Activated effector memory CD4-positive, alpha-beta T cell treated with anti-CD3 and anti-CD28 coated beads, Interleukin-2, amount 50 U/mL, for 16 hours (primary cell): Measurements from ENCODE around the gene KCNJ6.
"Not testable (repeated sequence)": the region's sequence is repeated elsewhere in the genome, so short reads cannot be mapped to it uniquely, and the experiment has no call there.

ENCODE experiments used
- DNase-seq: peaks from one replicate; pipeline ENCODE4 v3.0.0-alpha.2; 2020

KCNJ6 gene

GRCh38 chr21:37767984-37768383 lies 148.3 kb downstream of the KCNJ6 start:
- no peak for DNase-seq

GRCh38 chr21:37766129-37766528 lies 150.1 kb downstream of the KCNJ6 start:
- DNase-seq, result no peak

GRCh38 chr21:37765221-37765900 lies 150.9 kb downstream of the KCNJ6 start:
- DNase-seq, result no peak

- DNase-seq, result no peak
Measured at GRCh38 chr21:37764691-37765090, 151.6 kb downstream of the KCNJ6 start.

GRCh38 chr21:37763298-37763697 lies 153.0 kb downstream of the KCNJ6 start:
- no peak for DNase-seq

GRCh38 chr21:37762606-37763005 lies 153.7 kb downstream of the KCNJ6 start:
- DNase-seq, result no peak

- DNase-seq, result not testable (repeated sequence)
Measured at GRCh38 chr21:37761406-37761805, 154.9 kb downstream of the KCNJ6 start.

GRCh38 chr21:37759777-37760176 lies 156.5 kb downstream of the KCNJ6 start:
- no peak for DNase-seq

- no peak for DNase-seq
Measured at GRCh38 chr21:37758982-37759381, 157.3 kb downstream of the KCNJ6 start.

GRCh38 chr21:37757606-37758376 lies 158.5 kb downstream of the KCNJ6 start:
- DNase-seq, result no peak

GRCh38 chr21:37753122-37753599 lies 163.1 kb downstream of the KCNJ6 start:
- no peak for DNase-seq

- DNase-seq, result no peak
Measured at GRCh38 chr21:37751268-37751975, 164.8 kb downstream of the KCNJ6 start.

GRCh38 chr21:37749132-37749531 lies 167.1 kb downstream of the KCNJ6 start:
- DNase-seq, result no peak

- no peak for DNase-seq
Measured at GRCh38 chr21:37748351-37748750, 167.9 kb downstream of the KCNJ6 start.

GRCh38 chr21:37746849-37747248 lies 169.4 kb downstream of the KCNJ6 start:
- no peak for DNase-seq

- no peak for DNase-seq
Measured at GRCh38 chr21:37744551-37744950, 171.7 kb downstream of the KCNJ6 start.

- DNase-seq, result no peak
Measured at GRCh38 chr21:37742532-37742931, 173.7 kb downstream of the KCNJ6 start.

- no peak for DNase-seq
Measured at GRCh38 chr21:37742115-37742514, 174.1 kb downstream of the KCNJ6 start.

GRCh38 chr21:37737996-37738395 lies 178.3 kb downstream of the KCNJ6 start:
- DNase-seq, result no peak

GRCh38 chr21:37737507-37737906 lies 178.8 kb downstream of the KCNJ6 start:
- DNase-seq, result no peak

- DNase-seq, result no peak
Measured at GRCh38 chr21:37734846-37735245, 181.4 kb downstream of the KCNJ6 start.

GRCh38 chr21:37732927-37733326 lies 183.3 kb downstream of the KCNJ6 start:
- no peak for DNase-seq

- no peak for DNase-seq
Measured at GRCh38 chr21:37724201-37724600, 192.1 kb downstream of the KCNJ6 start.

GRCh38 chr21:37717534-37717933 lies 198.7 kb downstream of the KCNJ6 start:
- DNase-seq, result no peak
